ENCODE data around the gene FAM219B.

GRCh38 chr15:74885461-74885860 is 21.2 kb downstream of the FAM219B start:
- TF ChIP-seq ZFX (IDR thresholded peaks at IDR 0.05; ENCODE audit: borderline replicate concordance) (no peak), CTCF (IDR thresholded peaks at IDR 0.05) (no peak)

Data from 22Rv1 (cell line).